Measurements from ENCODE around the gene EHBP1L1. TPM values are rescaled to one million over a fixed set of nuclear protein-coding genes. Genes with fewer than 3 reads are reported as not detected.
"Not testable (repeated sequence)": the region's sequence is repeated elsewhere in the genome, so short reads cannot be mapped to it uniquely, and the experiment has no call there.

The EHBP1L1 gene
- total RNA-seq, 4 donors from 2014 or later, result 40.5 to 71.0 (median 57.3) TPM

- 91 to 92% methylated on average over 7 of the region's 7 CpGs for WGBS, 2 donors
- no peak for DNase-seq (ENCODE audit: low spot score in 2 of 2)
- TF ChIP-seq POLR2A (IDR thresholded peaks at IDR 0.05) (no peak), CTCF (IDR thresholded peaks at IDR 0.05) (no peak)
- intact Hi-C loops (cut with DNase I; ENCODE audit: low total_unique reads), result no loop called here
- no peak overlapping the region for H3K4me3 ChIP-seq (ENCODE audit: low read depth, poor library complexity, severe bottlenecking)
Measured at GRCh38 chr11:65562020-65562419, 13.8 kb upstream of the EHBP1L1 start.

- no peak for TF ChIP-seq POLR2A (IDR thresholded peaks at IDR 0.05)
- no peak for TF ChIP-seq CTCF (IDR thresholded peaks at IDR 0.05)
- H3K4me3 ChIP-seq (ENCODE audit: low read depth, poor library complexity, severe bottlenecking), result no peak overlapping the region
- intact Hi-C loops (cut with DNase I; ENCODE audit: low total_unique reads), result no loop called here
- no peak for DNase-seq (ENCODE audit: low spot score in 2 of 2)
- WGBS, 2 donors, result 85 to 89% methylated on average over 9 of the region's 9 CpGs
Measured at GRCh38 chr11:65562788-65563187, 13.1 kb upstream of the EHBP1L1 start.

GRCh38 chr11:65563601-65564000 is 12.3 kb upstream of the EHBP1L1 start:
- no peak for DNase-seq (ENCODE audit: low spot score in 2 of 2)
- no peak overlapping the region for H3K4me3 ChIP-seq (ENCODE audit: low read depth, poor library complexity, severe bottlenecking)
- TF ChIP-seq POLR2A (IDR thresholded peaks at IDR 0.05) (no peak), CTCF (IDR thresholded peaks at IDR 0.05) (no peak)
- intact Hi-C loops (cut with DNase I; ENCODE audit: low total_unique reads), result no loop called here
- 98 to 99% methylated on average over 4 of the region's 4 CpGs for WGBS, 2 donors

GRCh38 chr11:65564879-65565559 is 10.8 kb upstream of the EHBP1L1 start:
- 90 to 93% methylated on average over 12 of the region's 12 CpGs for WGBS, 2 donors
- intact Hi-C loops (cut with DNase I; ENCODE audit: low total_unique reads); DNase-seq (ENCODE audit: low spot score in 2 of 2); H3K4me3 ChIP-seq (ENCODE audit: low read depth, poor library complexity, severe bottlenecking): not testable (repeated sequence)

- TF ChIP-seq CTCF (IDR thresholded peaks at IDR 0.05), result no peak
- TF ChIP-seq POLR2A (IDR thresholded peaks at IDR 0.05), result no peak
- intact Hi-C loops (cut with DNase I; ENCODE audit: low total_unique reads), result no loop called here
- no peak overlapping the region for H3K4me3 ChIP-seq (ENCODE audit: low read depth, poor library complexity, severe bottlenecking)
- no peak for DNase-seq (ENCODE audit: low spot score in 2 of 2)
- WGBS, 2 donors, result 77 to 79% methylated on average over 7 of the region's 7 CpGs
Measured at GRCh38 chr11:65565624-65566453, 10.0 kb upstream of the EHBP1L1 start.

- no peak for TF ChIP-seq POLR2A (IDR thresholded peaks at IDR 0.05)
- TF ChIP-seq CTCF (IDR thresholded peaks at IDR 0.05), result no peak
- peak overlapping the region; percentile 80 for H3K4me3 ChIP-seq (ENCODE audit: low read depth, poor library complexity, severe bottlenecking)
- intact Hi-C loops (cut with DNase I; ENCODE audit: low total_unique reads), result no loop called here
- no peak for DNase-seq (ENCODE audit: low spot score in 2 of 2)
- WGBS, 2 donors, result 8% methylated on average over 28 of the region's 28 CpGs
Measured at GRCh38 chr11:65569164-65569972, 6.5 kb upstream of the EHBP1L1 start.

All from lower leg skin (tissue), 4 donors.